ENCODE measurements around the gene KMT2B. TPM values are rescaled to one million over a fixed set of nuclear protein-coding genes. Genes with fewer than 3 reads are reported as not detected.

KMT2B gene, protein sequence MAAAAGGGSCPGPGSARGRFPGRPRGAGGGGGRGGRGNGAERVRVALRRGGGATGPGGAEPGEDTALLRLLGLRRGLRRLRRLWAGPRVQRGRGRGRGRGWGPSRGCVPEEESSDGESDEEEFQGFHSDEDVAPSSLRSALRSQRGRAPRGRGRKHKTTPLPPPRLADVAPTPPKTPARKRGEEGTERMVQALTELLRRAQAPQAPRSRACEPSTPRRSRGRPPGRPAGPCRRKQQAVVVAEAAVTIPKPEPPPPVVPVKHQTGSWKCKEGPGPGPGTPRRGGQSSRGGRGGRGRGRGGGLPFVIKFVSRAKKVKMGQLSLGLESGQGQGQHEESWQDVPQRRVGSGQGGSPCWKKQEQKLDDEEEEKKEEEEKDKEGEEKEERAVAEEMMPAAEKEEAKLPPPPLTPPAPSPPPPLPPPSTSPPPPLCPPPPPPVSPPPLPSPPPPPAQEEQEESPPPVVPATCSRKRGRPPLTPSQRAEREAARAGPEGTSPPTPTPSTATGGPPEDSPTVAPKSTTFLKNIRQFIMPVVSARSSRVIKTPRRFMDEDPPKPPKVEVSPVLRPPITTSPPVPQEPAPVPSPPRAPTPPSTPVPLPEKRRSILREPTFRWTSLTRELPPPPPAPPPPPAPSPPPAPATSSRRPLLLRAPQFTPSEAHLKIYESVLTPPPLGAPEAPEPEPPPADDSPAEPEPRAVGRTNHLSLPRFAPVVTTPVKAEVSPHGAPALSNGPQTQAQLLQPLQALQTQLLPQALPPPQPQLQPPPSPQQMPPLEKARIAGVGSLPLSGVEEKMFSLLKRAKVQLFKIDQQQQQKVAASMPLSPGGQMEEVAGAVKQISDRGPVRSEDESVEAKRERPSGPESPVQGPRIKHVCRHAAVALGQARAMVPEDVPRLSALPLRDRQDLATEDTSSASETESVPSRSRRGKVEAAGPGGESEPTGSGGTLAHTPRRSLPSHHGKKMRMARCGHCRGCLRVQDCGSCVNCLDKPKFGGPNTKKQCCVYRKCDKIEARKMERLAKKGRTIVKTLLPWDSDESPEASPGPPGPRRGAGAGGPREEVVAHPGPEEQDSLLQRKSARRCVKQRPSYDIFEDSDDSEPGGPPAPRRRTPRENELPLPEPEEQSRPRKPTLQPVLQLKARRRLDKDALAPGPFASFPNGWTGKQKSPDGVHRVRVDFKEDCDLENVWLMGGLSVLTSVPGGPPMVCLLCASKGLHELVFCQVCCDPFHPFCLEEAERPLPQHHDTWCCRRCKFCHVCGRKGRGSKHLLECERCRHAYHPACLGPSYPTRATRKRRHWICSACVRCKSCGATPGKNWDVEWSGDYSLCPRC (N-terminal part only)
- total RNA-seq: 64.0 and 72.8 TPM in 2 replicates

- intact Hi-C loops (cut with micrococcal nuclease): loop anchor here (1.0 to 5.0 kb wide), 18 partner anchors 16 to 397 kb away; partner anchors contain the start of genes ALKBH6, ARHGAP33, COX6B1 and HAUS5
Observed at GRCh38 chr19:35717665-35718344, at the start of gene KMT2B. Gene KMT2B, plus strand, starts transcription at chr19:35718003. Its CDS starts 16 bp downstream, at chr19:35718019.

DNA sequence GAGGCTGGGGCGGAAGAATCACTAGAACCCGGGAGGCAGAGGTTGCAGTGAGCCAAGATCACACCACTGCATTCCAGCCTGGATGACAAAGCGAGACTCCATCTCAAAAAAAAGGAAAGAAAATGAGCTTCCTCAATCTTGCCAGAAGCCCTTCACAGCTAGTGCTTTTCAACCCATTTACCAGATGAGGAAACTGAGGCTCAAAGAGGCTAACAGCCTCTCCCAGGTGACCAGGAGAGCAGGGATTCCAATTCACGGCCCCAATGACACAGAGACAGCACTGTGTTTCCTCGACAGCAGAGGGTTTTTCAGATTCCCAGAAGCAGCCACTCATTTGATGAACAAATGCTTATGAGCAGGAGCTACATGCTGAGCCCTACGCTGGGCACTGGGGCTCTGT lies 48.2 kb upstream of the KMT2B start:
- intact Hi-C loops (cut with micrococcal nuclease): no loop called here

GRCh38 chr19:35669974-35670373 lies 47.8 kb upstream of the KMT2B start:
- intact Hi-C loops (cut with micrococcal nuclease): no loop called here

GRCh38 chr19:35670686-35671085 lies 47.1 kb upstream of the KMT2B start:
- intact Hi-C loops (cut with micrococcal nuclease): no loop called here

GRCh38 chr19:35671818-35672217 lies 46.0 kb upstream of the KMT2B start:
- intact Hi-C loops (cut with micrococcal nuclease): loop anchor here (2.0 kb wide), 1 partner anchor 23 kb away; the partner anchor contains the start of gene COX6B1

- intact Hi-C loops (cut with micrococcal nuclease): loop anchor here (1.0 to 2.0 kb wide), 2 partner anchors 24 to 124 kb away; partner anchors contain the start of gene COX6B1
Observed at GRCh38 chr19:35673121-35673804, 44.5 kb upstream of the KMT2B start.

DNA sequence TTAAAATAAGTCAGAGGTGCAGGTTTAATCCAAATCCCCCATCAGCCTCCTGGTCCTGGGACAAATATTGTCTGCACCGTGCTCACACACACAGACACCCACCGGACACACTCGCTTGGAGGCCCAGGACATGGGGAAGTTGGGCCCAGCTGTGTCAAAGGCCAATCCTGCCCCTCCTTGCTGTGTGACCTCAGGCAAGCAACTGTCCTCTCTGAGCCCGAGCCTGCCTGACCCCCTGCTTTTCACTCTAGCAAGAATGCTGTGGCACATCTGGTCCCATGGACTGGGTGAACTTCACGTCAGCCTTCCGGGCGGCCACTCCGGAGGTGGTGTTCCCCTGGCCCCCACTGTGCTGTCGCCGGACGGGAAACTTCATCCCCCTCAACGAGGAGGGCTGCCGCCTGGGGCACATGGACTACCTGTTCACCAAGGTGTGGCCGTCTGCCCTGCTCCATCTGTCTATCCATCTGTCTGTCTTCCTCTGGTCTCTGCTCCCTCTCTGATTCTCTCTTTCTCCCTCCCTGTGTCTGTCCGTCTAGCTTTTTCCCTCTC lies 42.1 kb upstream of the KMT2B start:
- intact Hi-C loops (cut with micrococcal nuclease): no loop called here

DNA sequence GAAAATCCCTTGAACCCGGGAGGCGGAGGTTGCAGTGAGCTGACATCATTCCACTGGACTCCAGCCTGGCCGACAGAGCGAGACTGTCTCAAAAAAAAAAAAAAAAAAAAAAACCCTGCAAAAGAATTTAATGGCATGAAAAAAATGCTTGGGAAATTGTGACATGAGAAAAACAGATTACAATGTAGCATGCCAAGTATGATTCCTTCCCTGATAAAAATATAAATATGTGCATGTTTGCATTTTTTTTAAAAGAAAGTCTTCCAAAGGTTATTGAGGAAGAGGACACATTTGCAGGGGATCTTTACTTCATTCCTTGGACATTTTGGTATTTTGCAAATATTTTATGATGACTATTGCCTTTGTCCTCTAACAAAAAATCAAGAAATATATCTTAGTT lies 28.0 kb upstream of the KMT2B start:
- intact Hi-C loops (cut with micrococcal nuclease): loop anchor here (5.0 kb wide), 1 partner anchor 192 kb away; no protein-coding TSS in a partner anchor

GRCh38 chr19:35691106-35691505 lies 26.7 kb upstream of the KMT2B start:
- intact Hi-C loops (cut with micrococcal nuclease): loop anchor here (5.0 kb wide), 1 partner anchor 191 kb away; no protein-coding TSS in a partner anchor

- intact Hi-C loops (cut with micrococcal nuclease): loop anchor here (2.0 to 5.0 kb wide), 3 partner anchors 143 to 190 kb away; partner anchors contain the start of gene APLP1
Observed at GRCh38 chr19:35692010-35692409, 25.8 kb upstream of the KMT2B start.

GRCh38 chr19:35693422-35693821 lies 24.4 kb upstream of the KMT2B start:
- intact Hi-C loops (cut with micrococcal nuclease): loop anchor here (1.0 to 5.0 kb wide), 9 partner anchors 24 to 238 kb away; partner anchors contain the start of genes APLP1, ARHGAP33, LIN37 and PROSER3

GRCh38 chr19:35693835-35694599 lies 23.8 kb upstream of the KMT2B start:
- intact Hi-C loops (cut with micrococcal nuclease): loop anchor here (1.0 to 5.0 kb wide), 12 partner anchors 8 to 237 kb away; partner anchors contain the start of genes APLP1, ARHGAP33, LIN37 and PROSER3

- intact Hi-C loops (cut with micrococcal nuclease): no loop called here
Observed at GRCh38 chr19:35695895-35696422, 21.8 kb upstream of the KMT2B start.

DNA sequence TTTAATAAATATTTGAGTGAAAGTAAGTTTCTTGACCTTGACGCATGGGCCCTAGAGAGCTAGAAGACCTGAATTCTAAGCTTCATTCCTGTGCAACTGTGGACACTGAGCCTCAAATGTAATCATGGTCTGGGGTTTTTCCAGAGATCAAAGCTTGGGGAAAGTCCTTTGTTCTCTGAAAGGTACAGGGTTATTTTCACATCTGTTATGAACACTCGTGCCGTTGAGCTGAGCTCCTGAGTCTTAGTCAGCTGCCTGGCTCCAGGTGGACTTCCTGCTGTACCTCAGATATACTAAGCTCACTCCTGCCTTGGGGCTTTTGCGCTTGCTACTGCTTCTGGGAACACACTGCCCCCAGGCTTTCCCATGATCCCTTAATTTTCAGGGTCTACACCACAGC lies 21.0 kb upstream of the KMT2B start:
- intact Hi-C loops (cut with micrococcal nuclease): no loop called here

- intact Hi-C loops (cut with micrococcal nuclease): loop anchor here (1.0 kb wide), 7 partner anchors 8 to 58 kb away; partner anchors contain the start of genes COX6B1 and LIN37
Observed at GRCh38 chr19:35702223-35703012, 15.4 kb upstream of the KMT2B start.

DNA sequence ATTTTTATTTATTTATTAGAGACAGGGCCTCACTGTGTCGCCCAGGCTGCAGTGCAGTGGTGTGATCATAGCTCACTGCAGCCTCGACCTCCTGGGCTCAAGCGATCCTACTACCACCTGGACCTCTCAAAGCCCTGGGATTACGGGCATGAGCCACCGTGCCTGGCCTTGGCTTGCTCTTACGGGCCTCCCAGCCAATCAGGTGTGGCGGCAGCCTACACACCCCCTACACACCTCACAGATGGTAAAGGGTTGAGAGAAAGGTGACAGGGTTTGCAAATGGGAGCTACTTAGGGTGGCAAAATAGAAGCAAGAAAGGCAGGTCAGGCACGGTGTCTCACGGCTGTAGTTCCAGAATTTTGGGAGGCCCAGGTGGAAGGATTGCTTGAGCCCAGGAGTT lies 14.5 kb upstream of the KMT2B start:
- intact Hi-C loops (cut with micrococcal nuclease): no loop called here

GRCh38 chr19:35704218-35704617 lies 13.6 kb upstream of the KMT2B start, which contains the start of gene ZBTB32:
Gene ZBTB32, plus strand, starts transcription at chr19:35704558. Its CDS starts 10,069 bp downstream, at chr19:35714627.
- intact Hi-C loops (cut with micrococcal nuclease): no loop called here
